ENCODE results near the gene OPN3. TPM values are rescaled to one million over a fixed set of nuclear protein-coding genes. Genes with fewer than 3 reads are reported as not detected.
A peak's percentile ranks its signal among the peaks of the same experiment; 100 is the strongest.

OPN3 gene
- total and polyA plus RNA-seq, 3 experiments from 2014 or later: 6.7 to 17.6 (median 7.0) TPM

DNA sequence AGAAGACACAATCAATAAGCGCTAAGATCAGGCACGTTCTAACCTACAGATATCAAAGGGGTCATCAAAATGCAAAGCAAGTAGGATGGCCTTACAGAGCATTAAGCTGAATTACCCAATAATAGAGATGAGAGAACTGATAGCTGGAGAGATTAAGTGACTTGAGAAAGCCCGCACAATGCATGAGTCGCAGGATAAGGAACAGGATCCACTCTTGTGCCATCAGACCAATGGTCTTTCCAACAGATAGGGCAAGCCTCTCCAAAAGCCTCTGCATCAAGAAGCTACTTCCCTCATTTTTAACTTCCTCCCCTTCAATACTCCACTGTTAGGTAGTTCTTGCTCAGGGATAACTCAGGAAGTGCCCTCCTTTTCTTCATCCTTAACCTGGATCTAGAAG, 2.6 kb downstream of the OPN3 start:
- no peaks in the 10 kb centered on the region for H3K27me3 Mint-ChIP-seq
- ChIA-PET POLR2A (no interaction called here), CTCF (no interaction called here)
- no peak overlapping the region for H3K4me3 ChIP-seq (ENCODE audit: low read length)
- H3K27me3 ChIP-seq (ENCODE audit: insufficient read depth, low read length, poor library complexity, severe bottlenecking): no peaks in the 10 kb centered on the region
- no peak for DNase-seq
- H3K27ac ChIP-seq (ENCODE audit: low read depth, low read length): no peak overlapping the region
- peaks cover 7 to 17% (median 9%) of the 10 kb centered on the region in 3 donors for H3K36me3 Mint-ChIP-seq
- peak overlapping the region; percentile 4 to 91 (median 53) for H3K4me3 Mint-ChIP-seq
- H3K9me3 ChIP-seq (ENCODE audit: low read length): no peaks in the 10 kb centered on the region
- H3K27ac Mint-ChIP-seq: peak overlapping the region in 2 of 8 donors; percentile 18 to 38
- peaks cover 33% of the 10 kb centered on the region for H3K4me1 ChIP-seq (ENCODE audit: insufficient read depth, low read length)
- no peaks in the 10 kb centered on the region for H3K36me3 ChIP-seq (ENCODE audit: insufficient read depth, low read length)
- peaks cover 0 to 6% (median 0%) of the 10 kb centered on the region in 5 donors for H3K9me3 Mint-ChIP-seq
- peaks cover 31 to 52% (median 43%) of the 10 kb centered on the region in 3 donors for H3K4me1 Mint-ChIP-seq

DNA sequence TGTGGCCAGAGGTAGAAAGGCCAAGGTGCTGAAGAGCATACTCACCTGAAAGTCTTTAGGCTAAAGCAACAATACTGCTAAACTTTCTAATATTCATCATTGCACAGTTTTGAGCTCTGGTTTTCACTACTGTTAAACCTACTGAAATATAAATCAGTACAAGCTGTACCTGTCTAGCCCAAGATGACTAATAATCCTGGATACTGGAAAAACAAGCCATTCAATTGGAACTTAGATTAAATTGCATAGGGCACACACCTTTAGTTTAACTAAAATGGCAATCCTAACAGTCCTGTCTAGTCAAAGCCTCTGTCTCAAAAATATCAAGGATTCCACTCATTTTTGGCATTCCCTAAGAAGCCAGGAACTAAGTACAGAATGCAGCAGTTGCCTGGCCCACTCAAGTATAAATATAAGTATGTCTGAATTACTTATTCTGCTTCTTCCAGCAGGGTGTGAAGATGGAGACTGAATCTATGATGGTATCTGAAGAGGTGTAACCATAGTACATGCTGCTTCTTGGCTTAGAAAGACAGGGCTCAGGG, 3.1 kb downstream of the OPN3 start:
- POLR2A ChIA-PET: no interaction called here
- no peak overlapping the region for H3K27ac ChIP-seq (ENCODE audit: low read depth, low read length)
- CTCF ChIA-PET: no interaction called here

GRCh38 chr1:241636291-241636690, 3.9 kb downstream of the OPN3 start:
- peaks cover 32 to 52% (median 43%) of the 10 kb centered on the region in 3 donors for H3K4me1 Mint-ChIP-seq
- no peak for DNase-seq
- Histone ChIP-seq H3K36me3 (ENCODE audit: insufficient read depth, low read length) (no peaks in the 10 kb centered on the region), H3K27me3 (ENCODE audit: insufficient read depth, low read length, poor library complexity, severe bottlenecking) (no peaks in the 10 kb centered on the region), H3K27ac (ENCODE audit: low read depth, low read length) (no peak overlapping the region), H3K4me1 (ENCODE audit: insufficient read depth, low read length) (peaks cover 33% of the 10 kb centered on the region), H3K4me3 (ENCODE audit: low read length) (no peak overlapping the region), H3K9me3 (ENCODE audit: low read length) (no peaks in the 10 kb centered on the region)
- H3K9me3 Mint-ChIP-seq: no peaks in the 10 kb centered on the region
- POLR2A ChIA-PET: no interaction called here
- H3K27me3 Mint-ChIP-seq: no peaks in the 10 kb centered on the region
- H3K27ac Mint-ChIP-seq: no peak overlapping the region
- peaks cover 7 to 20% (median 11%) of the 10 kb centered on the region in 3 donors for H3K36me3 Mint-ChIP-seq
- CTCF ChIA-PET: no interaction called here
- H3K4me3 Mint-ChIP-seq: no peak overlapping the region

More for the DNA sequence above, 3.1 kb downstream of the OPN3 start:
- Mint-ChIP-seq H3K27me3 (no peaks in the 10 kb centered on the region), H3K9me3 (peaks cover 0 to 3% (median 0%) of the 10 kb centered on the region in 5 donors), H3K27ac (no peak overlapping the region), H3K36me3 (peaks cover 7 to 18% (median 10%) of the 10 kb centered on the region in 3 donors), H3K4me3 (peak overlapping the region in 5 of 7 donors; percentile 4 to 91 (median 53)), H3K4me1 (peaks cover 31 to 52% (median 43%) of the 10 kb centered on the region in 3 donors)
- no peaks in the 10 kb centered on the region for H3K36me3 ChIP-seq (ENCODE audit: insufficient read depth, low read length)
- DNase-seq: no peak
- peaks cover 33% of the 10 kb centered on the region for H3K4me1 ChIP-seq (ENCODE audit: insufficient read depth, low read length)
- H3K27me3 ChIP-seq (ENCODE audit: insufficient read depth, low read length, poor library complexity, severe bottlenecking): no peaks in the 10 kb centered on the region
- no peaks in the 10 kb centered on the region for H3K9me3 ChIP-seq (ENCODE audit: low read length)
- H3K4me3 ChIP-seq (ENCODE audit: low read length): no peak overlapping the region

DNA sequence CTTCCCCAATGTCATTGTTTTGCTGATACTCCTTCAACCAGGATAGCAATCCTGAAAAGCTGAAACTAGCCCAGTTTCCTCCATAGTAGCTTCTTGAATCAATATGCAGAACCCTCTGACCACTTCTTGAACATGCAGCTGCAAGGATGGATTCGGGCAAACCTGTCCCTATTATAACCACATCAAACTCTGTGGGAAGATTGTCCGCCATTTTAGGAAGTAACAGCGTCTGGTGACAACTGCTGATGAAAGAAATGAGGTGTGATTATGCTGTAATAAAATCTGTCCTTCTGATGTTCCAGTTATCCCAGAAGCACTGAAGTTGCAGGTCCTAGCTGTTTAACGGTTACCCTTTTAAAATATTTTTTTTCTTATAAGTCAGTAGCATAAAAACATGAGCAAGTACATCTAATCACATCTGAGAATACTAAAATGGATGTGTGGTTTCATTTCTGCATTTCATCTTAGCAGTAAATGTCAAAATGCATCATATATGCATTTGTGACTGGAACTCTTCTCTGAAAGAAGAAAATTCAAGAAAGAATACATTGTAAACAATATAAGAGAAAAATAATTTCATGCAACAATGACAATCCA, 4.5 kb downstream of the OPN3 start:
- POLR2A ChIA-PET: no interaction called here
- CTCF ChIA-PET: no interaction called here
- peaks cover 7 to 20% (median 11%) of the 10 kb centered on the region in 3 donors for H3K36me3 Mint-ChIP-seq

DNA sequence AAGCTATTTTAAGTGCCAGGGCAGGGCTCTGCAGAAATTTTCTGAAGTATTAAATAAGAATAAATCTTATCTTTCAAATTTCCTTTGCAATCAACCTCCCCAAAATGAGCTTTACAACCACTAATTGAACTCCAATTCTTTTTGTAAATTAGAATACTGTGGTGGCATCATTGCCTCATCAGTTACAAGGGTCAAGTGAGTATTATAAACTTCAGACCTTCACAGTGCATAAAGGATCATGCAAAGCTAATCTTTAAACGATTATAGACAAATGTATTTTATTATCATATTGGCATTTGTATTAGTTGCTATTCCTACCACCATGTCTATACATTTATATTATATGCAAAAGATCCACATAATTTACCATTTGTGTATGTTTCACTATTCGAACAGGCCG, 7.2 kb downstream of the OPN3 start:
- no peak overlapping the region for H3K27ac Mint-ChIP-seq
- H3K4me1 ChIP-seq (ENCODE audit: insufficient read depth, low read length): peaks cover 21% of the 10 kb centered on the region
- no peak overlapping the region for H3K4me3 ChIP-seq (ENCODE audit: low read length)
- no peak overlapping the region for H3K4me3 Mint-ChIP-seq
- peaks cover 25 to 41% (median 27%) of the 10 kb centered on the region in 3 donors for H3K4me1 Mint-ChIP-seq
- H3K9me3 Mint-ChIP-seq: no peaks in the 10 kb centered on the region
- ChIA-PET POLR2A (no interaction called here), CTCF (no interaction called here)
- peaks cover 7 to 20% (median 11%) of the 10 kb centered on the region in 3 donors for H3K36me3 Mint-ChIP-seq
- no peaks in the 10 kb centered on the region for H3K36me3 ChIP-seq (ENCODE audit: insufficient read depth, low read length)
- no peak for DNase-seq
- no peaks in the 10 kb centered on the region for H3K27me3 ChIP-seq (ENCODE audit: insufficient read depth, low read length, poor library complexity, severe bottlenecking)
- H3K27me3 Mint-ChIP-seq: no peaks in the 10 kb centered on the region
- H3K27ac ChIP-seq (ENCODE audit: low read depth, low read length): no peak overlapping the region
- H3K9me3 ChIP-seq (ENCODE audit: low read length): no peaks in the 10 kb centered on the region

More for the DNA sequence above, 4.5 kb downstream of the OPN3 start:
- no peak overlapping the region for H3K27ac Mint-ChIP-seq
- Histone ChIP-seq H3K27me3 (ENCODE audit: insufficient read depth, low read length, poor library complexity, severe bottlenecking) (no peaks in the 10 kb centered on the region), H3K9me3 (ENCODE audit: low read length) (no peaks in the 10 kb centered on the region), H3K27ac (ENCODE audit: low read depth, low read length) (no peak overlapping the region), H3K36me3 (ENCODE audit: insufficient read depth, low read length) (no peaks in the 10 kb centered on the region), H3K4me1 (ENCODE audit: insufficient read depth, low read length) (peaks cover 30% of the 10 kb centered on the region), H3K4me3 (ENCODE audit: low read length) (no peak overlapping the region)
- H3K9me3 Mint-ChIP-seq: no peaks in the 10 kb centered on the region
- no peaks in the 10 kb centered on the region for H3K27me3 Mint-ChIP-seq
- no peak overlapping the region for H3K4me3 Mint-ChIP-seq
- DNase-seq: no peak
- H3K4me1 Mint-ChIP-seq: peaks cover 31 to 47% (median 37%) of the 10 kb centered on the region in 3 donors

- H3K9me3 ChIP-seq (ENCODE audit: low read length): no peaks in the 10 kb centered on the region
- H3K27ac ChIP-seq (ENCODE audit: low read depth, low read length): no peak overlapping the region
- H3K36me3 ChIP-seq (ENCODE audit: insufficient read depth, low read length): no peaks in the 10 kb centered on the region
- no peak overlapping the region for H3K4me3 Mint-ChIP-seq
- H3K4me1 ChIP-seq (ENCODE audit: insufficient read depth, low read length): peaks cover 17% of the 10 kb centered on the region
- ChIA-PET POLR2A (no interaction called here), CTCF (no interaction called here)
- no peaks in the 10 kb centered on the region for H3K27me3 Mint-ChIP-seq
- H3K9me3 Mint-ChIP-seq: no peaks in the 10 kb centered on the region
- no peak overlapping the region for H3K27ac Mint-ChIP-seq
- H3K4me3 ChIP-seq (ENCODE audit: low read length): no peak overlapping the region
- peaks cover 7 to 20% (median 11%) of the 10 kb centered on the region in 3 donors for H3K36me3 Mint-ChIP-seq
- H3K27me3 ChIP-seq (ENCODE audit: insufficient read depth, low read length, poor library complexity, severe bottlenecking): no peaks in the 10 kb centered on the region
- peaks cover 20 to 37% (median 22%) of the 10 kb centered on the region in 3 donors for H3K4me1 Mint-ChIP-seq
- peak in 1 of 5 donors; percentile 18 for DNase-seq
Measured at GRCh38 chr1:241631674-241632073, 8.5 kb downstream of the OPN3 start.

DNA sequence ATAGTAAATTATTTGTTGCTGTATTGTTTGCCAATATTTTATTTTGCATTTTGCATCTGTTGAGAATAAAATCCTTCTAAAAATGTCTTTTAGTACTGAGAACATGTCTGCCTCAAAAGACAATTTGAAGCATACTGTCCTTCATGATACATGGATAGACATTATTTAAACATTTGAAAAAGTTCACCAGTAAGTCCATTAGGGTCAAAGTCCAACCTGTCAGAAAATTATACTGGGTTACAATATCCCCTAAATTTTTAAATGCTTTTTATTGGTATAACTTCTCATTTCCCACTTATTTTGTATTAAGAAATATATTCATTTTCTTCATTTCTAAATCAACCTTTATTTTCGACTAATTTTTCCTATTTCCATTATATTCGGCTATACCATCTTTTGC, 9.3 kb downstream of the OPN3 start:
- POLR2A ChIA-PET: no interaction called here

DNA sequence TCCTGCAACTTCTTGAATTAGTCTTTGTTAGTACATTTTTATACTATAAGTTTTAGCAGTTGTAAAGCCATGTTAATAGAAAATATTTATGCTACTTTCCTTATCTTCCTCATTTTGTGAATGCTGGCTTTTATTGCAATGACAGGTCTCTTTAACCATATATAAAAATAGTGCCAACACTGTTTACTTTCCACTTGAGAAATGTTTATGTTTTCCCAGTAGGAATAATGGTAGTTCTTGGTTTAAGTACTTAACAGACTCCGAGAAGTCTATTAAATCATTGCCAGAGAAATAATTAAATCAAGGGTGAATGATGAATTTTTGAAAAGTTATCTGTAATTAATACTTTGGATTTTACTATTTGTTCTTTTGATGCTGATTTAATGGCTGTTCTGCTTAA, 9.7 kb downstream of the OPN3 start:
- H3K27ac Mint-ChIP-seq: no peak overlapping the region
- H3K27me3 Mint-ChIP-seq: no peaks in the 10 kb centered on the region
- H3K4me3 ChIP-seq (ENCODE audit: low read length): no peak overlapping the region
- ChIA-PET CTCF (interaction anchor here (1.3 kb wide), 1 partner anchor 20 kb away, joined by 4 read pairs; no protein-coding TSS in a partner anchor), POLR2A (no interaction called here)
- H3K36me3 ChIP-seq (ENCODE audit: insufficient read depth, low read length): no peaks in the 10 kb centered on the region
- no peak overlapping the region for H3K4me3 Mint-ChIP-seq
- no peaks in the 10 kb centered on the region for H3K9me3 Mint-ChIP-seq
- DNase-seq: no peak
- H3K27ac ChIP-seq (ENCODE audit: low read depth, low read length): no peak overlapping the region
- no peaks in the 10 kb centered on the region for H3K27me3 ChIP-seq (ENCODE audit: insufficient read depth, low read length, poor library complexity, severe bottlenecking)
- H3K4me1 Mint-ChIP-seq: peaks cover 17 to 29% (median 17%) of the 10 kb centered on the region in 3 donors
- H3K4me1 ChIP-seq (ENCODE audit: insufficient read depth, low read length): peaks cover 11% of the 10 kb centered on the region
- H3K9me3 ChIP-seq (ENCODE audit: low read length): no peaks in the 10 kb centered on the region
- peaks cover 7 to 18% (median 11%) of the 10 kb centered on the region in 3 donors for H3K36me3 Mint-ChIP-seq

More for the DNA sequence above, 9.3 kb downstream of the OPN3 start:
- CTCF ChIA-PET: no interaction called here
- no peaks in the 10 kb centered on the region for H3K9me3 Mint-ChIP-seq
- H3K27me3 ChIP-seq (ENCODE audit: insufficient read depth, low read length, poor library complexity, severe bottlenecking): no peaks in the 10 kb centered on the region
- H3K27ac ChIP-seq (ENCODE audit: low read depth, low read length): no peak overlapping the region
- no peaks in the 10 kb centered on the region for H3K9me3 ChIP-seq (ENCODE audit: low read length)
- DNase-seq: no peak
- H3K4me1 ChIP-seq (ENCODE audit: insufficient read depth, low read length): peaks cover 11% of the 10 kb centered on the region
- no peak overlapping the region for H3K4me3 ChIP-seq (ENCODE audit: low read length)
- H3K27me3 Mint-ChIP-seq: no peaks in the 10 kb centered on the region
- no peaks in the 10 kb centered on the region for H3K36me3 ChIP-seq (ENCODE audit: insufficient read depth, low read length)
- no peak overlapping the region for H3K4me3 Mint-ChIP-seq
- peaks cover 17 to 32% (median 18%) of the 10 kb centered on the region in 3 donors for H3K4me1 Mint-ChIP-seq
- H3K27ac Mint-ChIP-seq: no peak overlapping the region
- peaks cover 7 to 20% (median 11%) of the 10 kb centered on the region in 3 donors for H3K36me3 Mint-ChIP-seq
